Islet precursor cell (in vitro differentiated cells): Measurements from ENCODE around the gene SH2D2A.

Experiments used
- DNase-seq: peaks from one replicate; pipeline ENCODE4 v3.0.0-alpha.2; 2018

SH2D2A gene

DNA sequence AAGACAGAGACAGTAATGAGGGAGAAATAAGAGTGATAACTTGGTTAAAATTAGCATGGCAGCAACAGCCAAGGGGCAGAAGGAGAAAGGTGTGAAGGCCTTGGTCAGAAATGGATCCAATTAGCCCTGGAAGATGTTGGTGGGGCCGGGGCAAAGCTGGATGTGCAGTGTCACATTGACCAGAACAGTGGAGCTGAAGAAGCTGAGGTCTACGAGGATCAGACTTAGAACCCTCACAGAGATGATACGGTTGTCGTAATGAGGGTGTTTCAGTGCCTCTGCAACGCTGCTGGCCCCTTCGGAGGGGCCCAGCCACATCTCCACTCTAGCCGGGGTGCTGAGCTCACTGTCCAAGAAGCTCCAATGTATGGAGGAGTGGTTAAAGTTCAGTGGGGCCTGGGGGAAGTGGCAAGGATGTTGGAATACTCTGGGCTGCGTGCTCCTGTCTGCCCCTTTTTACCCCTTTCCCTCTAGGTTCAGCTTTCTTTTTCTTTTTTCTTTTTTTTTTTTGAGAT, 14.2 kb downstream of the SH2D2A start:
- DNase-seq, result no peak

DNA sequence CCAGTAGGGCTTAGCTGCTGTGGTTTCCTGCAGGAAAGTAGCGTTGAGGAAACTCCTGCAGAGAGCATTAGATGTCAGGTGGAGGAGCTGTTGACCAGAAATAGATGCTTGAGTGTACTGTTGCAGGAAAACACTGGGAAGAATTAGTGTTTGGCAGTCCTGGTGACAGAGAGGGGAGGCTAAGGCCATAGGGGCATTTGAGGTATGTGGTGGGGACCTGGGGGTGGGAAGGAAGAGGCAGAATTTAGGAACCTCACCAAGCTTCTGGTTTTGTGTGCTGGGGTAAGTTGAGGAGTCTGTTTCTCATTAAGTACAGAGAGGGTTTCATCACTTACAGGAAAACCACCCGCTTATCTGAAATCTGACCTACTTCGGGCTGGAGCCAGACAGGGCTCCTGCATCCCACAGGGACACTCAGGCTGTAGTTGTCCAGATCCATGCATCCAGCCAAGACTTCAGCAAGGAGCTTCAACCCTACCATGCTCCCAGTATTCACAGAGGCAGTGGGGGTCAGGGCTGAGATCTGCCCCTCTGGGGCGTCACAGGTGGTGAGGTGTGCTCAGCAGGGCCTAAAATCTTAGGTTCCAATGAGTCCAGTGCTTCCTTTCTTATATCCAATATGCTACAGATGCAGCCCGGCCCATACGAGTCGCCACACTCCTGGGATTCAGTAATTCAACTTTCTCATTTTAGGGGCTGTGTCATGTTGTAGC, 15.1 kb downstream of the SH2D2A start:
- no peak for DNase-seq

DNA sequence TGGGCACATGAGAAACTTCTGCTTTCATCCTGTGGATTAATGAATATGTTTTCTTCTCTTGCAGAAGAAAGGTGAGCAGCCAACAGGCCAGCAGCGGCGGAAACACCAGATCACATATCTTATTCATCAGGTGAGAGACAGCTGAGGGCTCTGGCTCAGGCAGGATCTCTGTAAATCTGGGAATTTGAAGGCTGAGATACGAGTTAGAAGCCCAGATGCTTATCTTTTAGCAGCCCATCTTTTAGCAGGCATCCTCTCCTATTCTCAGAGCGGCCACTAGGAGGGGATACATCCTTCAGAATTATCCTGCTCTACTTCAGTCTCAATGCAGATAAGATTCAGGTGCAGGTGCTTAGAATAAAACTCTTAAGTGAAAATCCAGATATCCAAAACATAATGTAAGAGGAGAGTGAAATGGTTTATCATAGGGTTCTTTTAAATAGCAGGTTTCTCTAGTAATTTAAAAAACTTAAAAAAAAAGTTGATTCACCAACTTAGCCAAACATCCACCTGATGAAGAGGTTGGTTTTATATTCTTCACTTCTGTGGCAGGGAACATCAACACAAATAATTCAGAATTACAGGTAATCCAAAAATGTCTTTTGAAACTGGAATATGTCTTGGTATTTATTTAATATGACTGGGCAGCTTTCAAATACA, 19.3 kb downstream of the SH2D2A start:
- peak; percentile 83 for DNase-seq

DNA sequence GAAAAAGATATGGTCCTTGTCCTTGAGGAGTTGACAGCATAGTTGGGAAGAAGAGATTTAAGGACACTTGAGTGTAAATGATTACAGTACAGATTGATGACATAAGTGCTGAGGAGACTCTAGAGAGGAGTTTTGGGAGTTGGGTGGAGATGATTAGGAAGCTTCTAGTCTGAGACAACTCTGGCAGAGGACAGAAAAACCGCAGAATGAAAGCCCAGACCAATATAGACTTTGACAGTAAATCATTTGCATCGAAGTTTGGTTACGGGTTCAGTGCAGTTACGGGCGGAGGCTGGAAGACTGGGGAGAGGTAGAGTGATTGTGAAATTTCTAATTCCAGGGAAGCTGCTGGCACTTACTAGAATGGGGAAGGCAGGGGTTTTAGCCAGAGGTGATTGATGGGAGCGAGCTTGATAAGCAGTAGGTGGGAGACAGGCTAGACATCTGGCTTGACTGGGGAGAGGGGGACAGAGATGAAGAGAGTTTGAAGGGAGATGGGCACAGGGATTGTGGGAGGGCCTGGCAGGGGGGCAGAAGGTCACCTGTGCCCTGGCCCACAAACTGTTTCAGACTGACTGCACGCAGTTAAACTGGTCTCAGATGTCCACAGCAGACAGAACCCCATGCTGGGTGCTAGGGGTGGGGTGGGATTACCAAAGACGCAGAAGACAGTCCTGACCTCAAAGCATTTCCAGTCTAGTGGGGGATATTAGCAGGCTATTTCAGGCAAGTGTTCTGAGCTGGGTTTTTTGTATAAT, 20.1 kb downstream of the SH2D2A start:
- no peak for DNase-seq

DNA sequence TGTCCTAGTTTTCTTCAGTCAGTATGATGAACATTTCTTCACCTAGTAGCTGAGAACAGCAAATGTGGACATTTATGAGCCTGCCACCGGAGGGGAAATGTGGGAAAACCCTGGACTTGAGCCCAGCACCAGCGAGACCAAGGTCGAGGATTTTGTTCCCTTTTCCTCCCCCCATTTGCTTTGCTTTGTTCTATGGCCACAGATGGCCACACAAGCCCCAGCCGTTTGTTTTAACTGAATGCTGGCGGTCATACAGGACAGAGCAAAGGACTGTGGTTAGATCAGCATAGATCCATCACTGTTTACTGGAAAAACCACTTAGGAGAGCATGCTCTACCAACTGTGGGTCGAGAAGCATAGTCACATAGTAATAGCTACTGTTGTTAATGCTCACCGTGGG, 20.9 kb downstream of the SH2D2A start:
- DNase-seq, result no peak

DNA sequence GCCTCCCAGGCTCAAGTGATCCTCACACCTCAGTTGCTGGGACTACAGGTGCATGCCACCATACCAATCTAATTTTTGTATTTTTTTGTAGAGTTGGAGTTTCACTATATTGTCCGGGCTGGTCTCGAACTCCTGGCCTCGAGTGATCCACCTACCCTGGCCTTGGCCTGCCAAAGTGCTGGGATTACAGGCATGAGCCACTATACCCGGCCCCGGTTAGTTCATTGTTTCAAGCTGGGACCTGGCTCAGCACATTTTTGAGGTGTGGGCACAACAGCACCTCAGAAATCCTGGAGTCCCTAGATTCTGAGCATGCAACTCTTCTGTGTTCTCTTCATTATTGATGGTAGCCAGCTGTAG, 21.3 kb downstream of the SH2D2A start:
- DNase-seq, result no peak

DNA sequence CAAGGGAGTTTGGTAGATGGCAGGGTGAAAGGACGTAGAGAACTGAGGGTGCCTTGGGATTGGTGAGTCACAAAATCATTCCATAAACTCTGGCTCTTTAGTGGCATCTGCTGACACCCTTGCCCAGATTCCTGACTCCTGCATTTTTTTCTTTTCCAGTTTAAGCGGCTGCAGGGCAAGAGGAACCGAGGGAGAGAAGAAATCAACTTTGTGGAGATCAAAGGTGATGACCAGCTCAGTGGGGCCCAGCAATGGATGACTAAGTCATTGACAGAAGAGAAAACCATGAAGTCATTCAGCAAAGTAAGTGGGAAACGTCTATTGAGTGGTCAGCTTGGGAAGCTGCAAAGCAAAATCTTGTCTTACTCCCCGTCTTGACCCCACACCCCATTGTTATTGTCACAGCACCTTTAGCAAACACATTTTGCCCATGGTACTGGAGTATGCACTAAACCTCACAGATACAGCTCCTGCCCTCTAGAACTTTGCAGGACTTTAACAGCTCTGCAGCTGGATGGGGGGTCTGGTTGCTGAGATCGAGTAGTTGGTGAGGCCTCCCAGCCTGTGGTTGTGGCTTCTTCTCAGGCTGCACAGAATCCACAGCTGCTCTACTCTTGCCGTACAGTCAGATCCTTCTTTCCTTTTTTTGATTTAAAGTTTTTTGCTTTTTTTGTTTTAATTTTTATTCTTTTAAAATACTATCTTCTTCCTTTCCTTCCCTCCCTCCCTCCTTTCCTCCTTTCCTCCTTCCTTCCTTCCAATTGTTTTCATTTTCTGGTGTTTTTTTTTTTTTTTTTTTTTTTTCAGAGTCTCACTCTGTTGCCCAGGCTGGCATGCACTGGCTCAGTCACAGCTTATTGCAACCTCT, 21.9 kb downstream of the SH2D2A start:
- DNase-seq, result peak; percentile 68

DNA sequence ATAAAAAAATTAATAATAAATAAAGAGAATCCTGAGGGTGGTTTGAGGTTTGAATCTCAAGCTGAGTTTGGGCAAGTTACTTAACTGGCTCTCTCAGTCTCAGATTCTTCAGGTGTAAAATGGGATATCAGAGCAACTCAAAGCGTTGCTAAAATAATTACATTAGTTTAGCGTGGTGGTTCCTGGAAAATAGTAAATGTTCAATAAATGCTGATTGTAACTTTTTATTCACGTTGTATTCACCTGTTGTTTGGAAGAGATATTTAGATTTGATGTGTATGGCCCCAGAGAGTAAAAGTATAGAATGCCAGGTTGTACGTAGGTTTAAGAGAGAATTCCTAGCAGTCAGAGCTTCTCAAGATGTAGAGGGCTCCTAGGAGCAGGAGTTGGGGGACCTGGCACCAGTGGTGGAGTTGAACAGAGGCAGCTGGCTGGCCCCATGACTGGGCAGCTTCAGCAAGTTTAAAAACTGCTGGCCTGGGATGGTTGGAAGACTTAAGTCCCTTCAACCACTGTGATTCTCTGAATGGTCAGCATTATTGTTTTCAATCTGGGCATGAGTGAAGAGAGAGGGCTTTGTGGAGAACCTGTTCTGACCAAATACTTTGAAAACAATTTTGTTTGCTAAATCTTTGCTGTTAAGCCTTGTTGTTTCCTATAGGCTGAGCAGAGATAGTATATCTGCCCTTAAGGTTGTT, 26.9 kb downstream of the SH2D2A start:
- no peak for DNase-seq

DNA sequence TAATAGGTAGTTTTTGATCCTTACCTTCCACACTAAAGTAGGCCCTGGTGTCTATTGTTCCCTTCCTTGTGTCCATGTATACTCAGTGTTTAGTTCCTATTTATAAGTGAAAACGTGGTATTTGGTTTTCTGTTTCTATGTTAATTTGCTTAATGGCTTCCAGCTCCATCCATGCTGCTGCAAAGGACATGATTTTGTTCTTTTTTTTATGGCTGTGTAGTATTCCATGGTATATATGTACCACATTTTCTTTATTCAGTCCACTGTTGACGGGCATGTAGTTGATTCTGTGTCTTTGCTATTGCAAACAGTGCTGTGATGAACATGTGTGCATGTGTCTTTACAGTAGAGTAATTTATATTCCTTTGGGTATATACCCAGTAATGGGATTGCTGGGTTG, 28.5 kb downstream of the SH2D2A start:
- DNase-seq, result no peak

DNA sequence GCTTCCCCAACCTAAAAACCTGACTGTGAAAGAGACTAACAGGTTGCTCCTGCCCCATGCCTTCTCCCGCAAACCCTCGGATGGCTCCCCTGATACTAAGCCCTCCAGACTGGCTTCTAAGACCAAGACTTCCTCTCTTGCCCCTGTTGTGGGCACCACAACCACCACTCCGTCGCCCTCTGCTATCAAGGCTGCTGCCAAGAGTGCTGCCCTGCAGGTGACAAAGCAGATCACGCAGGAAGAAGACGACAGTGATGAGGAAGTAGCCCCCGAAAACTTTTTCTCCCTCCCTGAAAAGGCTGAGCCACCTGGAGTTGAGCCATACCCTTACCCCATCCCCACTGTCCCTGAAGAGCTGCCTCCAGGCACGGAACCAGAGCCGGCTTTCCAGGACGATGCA, 30.0 kb downstream of the SH2D2A start:
- no peak for DNase-seq

DNA sequence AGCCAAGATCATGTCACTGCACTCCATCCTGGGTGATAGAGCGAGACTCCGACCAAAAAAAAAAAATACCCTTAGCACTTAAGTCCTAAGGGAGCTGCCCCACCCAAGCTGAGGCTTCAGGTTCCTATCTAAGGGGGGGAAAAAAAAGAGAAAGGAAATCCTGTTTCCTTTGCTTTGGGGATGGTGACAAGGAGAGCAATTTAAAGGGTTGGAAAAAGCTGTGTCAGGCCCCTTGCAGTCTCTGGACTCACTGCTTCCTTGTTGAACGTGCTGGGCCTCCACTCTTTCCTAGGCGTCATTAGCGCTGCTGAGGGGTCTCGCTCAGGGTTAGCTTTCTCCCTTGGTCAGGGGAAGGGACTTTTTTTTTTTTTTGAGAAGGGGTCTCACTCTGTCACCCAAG, 31.2 kb downstream of the SH2D2A start:
- no peak for DNase-seq

DNA sequence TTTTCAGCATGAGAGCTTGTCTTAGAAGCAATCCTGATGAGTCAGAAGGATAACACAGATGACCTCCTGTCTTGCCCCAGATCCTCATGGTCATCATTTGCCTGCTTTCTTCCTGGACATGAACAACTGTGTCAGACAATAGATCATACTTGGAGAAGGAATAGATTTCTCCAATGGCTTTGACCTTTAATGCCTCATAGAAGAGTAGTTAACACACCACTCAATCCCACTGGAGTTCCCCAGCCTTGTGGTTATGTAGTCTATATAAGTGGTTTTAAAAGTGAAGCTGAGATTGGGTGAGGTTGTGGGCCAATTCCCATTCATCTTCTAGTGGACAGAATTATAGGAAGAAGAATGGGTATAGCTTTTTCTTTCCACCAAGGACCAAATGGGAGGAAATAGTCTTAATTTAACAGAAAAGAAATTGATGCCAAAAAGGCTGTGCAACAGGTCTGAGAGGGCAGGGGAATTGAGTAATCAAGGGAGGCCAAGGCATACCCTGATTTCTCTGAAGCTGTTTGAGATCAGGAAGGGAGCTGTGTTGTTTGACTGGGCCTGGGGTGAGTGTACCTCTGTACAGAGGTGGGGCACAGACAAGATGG, 35.0 kb downstream of the SH2D2A start:
- DNase-seq, result no peak

DNA sequence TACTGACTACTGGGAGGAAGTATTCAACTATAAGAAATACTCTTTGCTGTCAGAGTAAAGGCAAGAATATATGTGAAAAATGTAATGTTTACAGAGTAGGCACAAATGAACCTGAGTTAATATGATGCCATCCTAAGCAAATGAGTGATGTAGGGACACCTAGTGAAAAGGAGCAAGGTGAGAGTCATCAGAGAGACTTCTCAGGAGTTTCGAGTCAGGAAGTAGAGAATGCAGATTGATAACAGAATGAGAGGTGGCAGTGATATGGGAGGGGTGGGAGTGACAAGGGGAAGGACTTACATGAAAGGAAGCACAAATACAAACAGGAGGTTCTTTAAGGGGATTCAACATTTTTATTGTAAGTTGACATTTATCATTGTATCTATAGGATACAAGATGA, 39.1 kb downstream of the SH2D2A start:
- DNase-seq, result no peak

DNA sequence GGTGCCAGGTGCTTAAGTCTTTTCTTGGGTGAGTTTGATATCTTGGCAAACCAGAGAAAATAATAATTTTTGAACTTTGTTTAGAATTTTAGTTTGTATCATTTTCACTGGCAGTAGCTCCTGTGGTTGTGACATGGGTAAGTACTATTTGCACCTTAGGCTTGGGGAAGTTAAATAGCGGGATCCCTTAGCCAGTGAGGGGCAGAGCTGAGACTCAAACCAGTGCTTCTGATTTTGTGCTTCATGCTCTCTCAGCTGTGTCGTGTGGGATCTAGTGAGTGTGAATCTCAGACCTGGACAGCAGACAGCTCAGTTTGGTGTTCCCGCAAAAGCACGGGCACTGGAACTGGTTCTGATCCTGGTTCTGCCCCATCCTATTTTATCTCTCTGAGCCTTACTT, 39.7 kb downstream of the SH2D2A start:
- no peak for DNase-seq

DNA sequence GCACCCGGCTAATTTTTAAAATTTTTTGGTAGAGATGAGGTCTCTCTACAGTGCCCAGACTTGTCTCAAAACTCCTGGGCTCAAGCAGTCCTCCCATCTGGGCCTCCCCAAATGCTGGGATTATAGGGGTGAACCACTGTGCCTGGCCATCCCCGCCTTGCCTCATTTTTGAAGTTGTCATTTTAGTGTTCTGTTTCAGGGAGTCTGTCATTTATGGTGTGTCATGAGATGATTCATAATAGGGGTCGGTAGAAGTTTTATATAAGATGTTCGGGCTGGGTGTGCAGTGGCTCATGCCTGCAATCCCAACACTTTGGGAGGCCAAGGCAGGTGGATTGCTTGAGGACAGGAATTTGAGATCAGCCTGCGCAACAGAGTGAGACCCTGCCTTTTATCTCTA, 40.8 kb downstream of the SH2D2A start:
- DNase-seq, result no peak

DNA sequence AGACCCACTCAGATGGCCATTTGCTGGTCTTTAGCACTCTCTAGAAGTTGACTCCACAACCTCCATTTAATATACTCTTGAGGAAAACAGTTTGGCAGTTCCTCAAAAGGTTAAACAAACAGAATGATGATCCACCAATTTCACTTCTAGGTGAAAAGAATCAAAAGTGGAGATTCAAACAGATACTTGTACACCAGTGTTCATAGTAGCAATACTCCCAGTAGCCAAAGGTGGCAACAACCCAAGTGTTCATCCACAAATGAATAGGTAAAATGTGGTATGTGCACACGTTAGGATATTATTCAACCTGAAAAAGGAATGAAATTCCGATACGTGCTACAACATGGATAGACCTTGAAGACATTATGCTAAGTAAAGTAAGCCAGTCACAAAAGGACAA, 43.0 kb downstream of the SH2D2A start:
- no peak for DNase-seq

DNA sequence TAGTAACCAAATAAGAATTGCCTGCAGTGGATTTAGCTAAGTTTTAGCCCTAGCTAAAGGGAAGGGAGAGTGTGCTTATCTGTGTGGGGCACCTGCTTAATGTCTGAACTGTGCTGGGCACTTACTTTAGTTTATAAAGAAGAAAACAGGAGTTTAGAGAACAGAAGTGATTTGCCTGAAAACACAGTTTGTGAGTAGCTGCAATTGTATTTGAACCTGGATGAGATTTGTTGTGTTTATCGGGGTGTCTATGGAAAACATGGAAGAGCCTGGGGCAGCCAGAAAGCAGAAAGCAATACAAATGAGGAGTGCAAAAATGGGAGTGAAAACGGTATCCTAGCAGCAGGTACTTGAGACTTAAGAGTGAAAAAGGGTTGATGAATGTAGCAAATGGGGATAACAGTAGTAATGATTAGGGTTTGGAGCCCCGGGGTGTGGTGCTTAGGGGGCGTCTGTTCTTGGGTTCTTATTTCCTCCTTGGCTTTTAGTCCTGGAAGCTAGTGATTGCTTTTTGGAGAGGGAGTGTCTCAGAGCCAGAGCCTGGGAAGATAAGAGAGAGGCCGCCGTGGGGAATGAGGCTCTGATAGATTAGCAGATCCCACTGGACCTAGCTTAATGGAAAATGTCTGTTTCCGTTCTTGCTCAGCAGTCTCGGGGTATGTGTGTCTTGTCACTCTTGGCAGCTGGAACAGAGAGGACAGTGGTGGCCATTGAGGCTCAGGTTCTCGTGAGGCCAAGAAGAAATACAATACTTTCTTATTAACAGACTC, 43.7 kb downstream of the SH2D2A start:
- peak; percentile 66 for DNase-seq

DNA sequence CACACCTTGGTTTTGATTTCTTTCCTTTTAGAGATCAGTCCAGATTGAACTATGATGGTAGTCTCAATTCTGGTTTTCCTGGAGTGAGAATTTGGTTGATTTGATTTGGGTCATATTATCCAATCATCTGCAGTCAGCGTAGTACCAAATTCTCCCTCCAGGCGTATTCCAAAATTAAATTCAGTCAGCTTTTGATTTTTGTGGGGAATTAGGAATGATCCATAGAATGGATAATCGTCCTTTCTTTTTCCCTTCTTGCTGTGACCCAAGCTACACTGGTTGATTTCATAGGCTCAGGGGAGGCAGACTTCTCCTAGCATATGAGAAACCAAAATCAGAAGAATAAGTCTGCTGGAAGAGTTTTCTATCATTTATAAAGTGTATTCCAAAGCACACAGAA, 44.4 kb downstream of the SH2D2A start:
- DNase-seq, result no peak

DNA sequence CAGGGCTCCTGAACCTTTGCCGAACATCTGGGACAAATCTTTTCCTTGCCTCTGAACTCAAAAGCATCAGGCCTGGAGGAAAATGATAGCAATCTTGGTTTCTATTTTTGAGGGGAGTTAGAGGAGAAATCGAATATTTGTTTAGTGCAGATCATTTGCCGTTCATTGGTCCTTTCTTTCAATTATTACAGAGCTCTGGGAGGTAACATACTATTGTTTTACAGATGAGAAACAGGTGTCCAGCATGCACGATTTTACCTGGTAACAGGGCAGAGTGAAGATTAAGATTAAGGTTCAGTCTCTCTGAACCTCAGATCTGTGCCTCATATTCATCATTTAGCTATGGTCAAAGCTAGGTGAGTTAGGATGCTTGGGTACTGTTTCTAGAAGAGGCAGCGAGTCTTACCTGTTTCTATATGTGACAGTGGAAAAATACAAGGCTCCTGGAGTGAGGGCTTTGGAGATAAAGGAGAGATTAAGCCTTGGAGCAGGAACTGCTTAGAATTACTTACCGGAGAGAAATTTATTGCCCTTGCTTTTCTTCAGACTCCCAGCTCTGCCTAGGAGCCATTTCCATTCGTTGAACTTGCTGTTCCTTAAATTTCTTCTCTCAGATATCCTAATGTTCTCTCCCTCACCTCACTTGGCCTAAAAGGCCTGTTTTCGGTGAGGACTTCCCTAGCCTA, 47.9 kb downstream of the SH2D2A start:
- DNase-seq, result no peak

DNA sequence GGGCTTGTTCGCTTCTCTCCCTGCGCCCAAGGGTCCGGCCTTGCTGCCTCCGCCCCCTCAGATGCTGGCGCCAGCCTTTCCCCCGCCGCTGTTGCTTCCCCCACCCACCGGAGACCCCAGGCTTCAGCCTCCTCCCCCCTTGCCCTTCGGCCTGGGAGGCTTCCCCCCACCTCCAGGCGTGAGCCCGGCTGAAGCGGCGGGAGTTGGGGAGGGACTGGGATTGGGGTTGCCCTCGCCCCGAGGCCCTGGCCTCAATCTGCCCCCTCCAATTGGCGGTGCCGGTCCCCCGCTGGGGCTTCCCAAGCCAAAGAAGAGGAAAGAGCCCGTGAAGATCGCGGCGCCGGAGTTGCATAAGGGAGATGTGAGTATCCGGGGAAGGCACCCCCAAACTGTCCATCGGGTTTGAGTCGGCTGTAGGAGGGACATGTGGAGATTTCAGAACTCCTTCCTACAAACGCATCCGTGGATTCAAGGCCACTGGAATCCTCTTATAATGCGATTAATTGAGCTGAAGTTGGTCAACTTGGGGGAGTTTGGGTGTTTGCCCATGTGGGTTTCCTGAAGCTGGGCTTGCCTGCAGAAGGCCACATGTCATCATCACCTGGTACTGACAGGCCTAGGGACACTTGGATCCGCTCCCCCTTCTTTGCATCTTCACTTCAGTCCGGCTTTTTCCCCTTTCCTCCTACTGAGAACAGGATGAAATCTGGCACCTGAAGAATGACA, 48.6 kb downstream of the SH2D2A start:
- DNase-seq, result peak; percentile 54
